Ammon's horn (tissue), 1 donor: ENCODE measurements around the gene TLR2.
A peak's percentile ranks its signal among the peaks of the same experiment; 100 is the strongest.

Experiments
- DNase-seq: peaks from one replicate; pipeline ENCODE4 v3.0.0-alpha.2; 2016; ENCODE audit warnings: low spot score

The TLR2 gene

DNA sequence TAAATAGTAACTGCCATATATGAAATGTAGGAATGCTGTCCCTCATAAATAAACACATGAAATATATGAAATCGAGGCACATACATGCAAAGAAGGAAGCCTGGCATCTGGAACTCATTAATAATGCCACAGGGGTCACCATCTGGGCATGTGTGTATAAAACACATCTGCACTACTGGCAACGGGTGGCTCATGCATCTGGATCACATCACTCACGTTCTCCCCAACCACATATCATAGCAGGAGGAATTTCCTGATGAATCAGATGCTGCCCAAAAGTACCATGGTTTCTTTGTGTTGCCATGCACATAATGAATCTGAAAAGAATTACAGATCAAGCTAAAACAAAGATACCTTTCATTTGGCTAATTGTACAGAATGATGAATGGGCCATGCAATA, 47.2 kb downstream of the TLR2 start:
- DNase-seq = no peak

DNA sequence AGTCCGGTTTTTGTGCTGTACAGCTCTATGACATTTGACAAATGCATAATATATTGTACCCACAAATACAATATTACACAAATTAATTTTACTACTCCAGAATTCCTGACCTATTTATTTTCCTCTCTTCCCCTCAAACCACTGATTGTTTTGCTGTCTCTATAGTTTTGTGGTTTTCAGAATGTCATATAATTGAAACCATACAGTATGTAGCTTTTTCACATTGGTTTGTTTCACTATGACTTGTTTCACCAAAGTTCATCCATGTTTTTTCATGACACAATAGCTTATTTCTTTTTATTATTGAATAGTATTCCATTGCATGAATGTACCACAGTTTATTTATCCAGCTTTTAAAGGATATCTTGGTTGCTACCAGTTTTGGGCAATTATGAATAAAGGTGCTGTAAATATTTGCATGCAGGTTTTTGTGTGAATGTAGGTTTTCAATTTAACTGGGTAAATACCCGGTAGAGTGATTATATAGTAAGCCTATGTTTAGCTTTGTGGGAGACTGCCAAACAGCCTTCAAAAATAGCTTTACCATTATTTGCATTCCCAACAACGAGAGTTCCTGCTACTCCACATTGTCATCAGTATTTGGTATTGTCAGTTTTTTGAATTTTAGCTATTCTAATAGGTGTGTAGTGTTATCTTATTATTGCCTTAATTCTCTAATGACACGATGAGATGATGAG, 49.8 kb downstream of the TLR2 start:
- no peak for DNase-seq

DNA sequence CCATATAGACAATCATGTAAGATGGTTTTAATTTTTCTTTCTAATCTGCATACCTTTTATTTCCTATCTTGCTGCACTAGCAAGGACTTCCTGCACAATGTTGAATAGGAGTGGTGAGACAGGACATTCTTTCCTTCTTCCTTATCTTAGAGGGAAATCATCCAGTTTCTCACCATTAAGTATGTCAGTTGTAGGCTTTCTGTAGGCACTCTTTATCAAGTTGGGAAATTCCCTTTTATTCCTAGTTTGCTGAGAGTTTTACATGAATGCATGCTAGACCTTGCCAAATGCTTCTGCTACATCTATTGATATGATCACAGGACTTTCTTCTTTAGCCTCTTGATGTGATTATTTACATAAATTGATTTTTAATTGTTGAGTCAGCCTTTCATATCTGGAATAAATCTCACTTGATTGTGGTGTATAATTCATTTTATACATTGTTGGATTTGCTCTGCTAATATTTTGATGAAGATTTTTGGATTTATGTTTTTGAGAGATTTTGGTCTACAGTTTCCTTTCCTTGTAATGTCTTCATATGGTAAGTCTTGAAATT, 51.9 kb downstream of the TLR2 start:
- DNase-seq = no peak

DNA sequence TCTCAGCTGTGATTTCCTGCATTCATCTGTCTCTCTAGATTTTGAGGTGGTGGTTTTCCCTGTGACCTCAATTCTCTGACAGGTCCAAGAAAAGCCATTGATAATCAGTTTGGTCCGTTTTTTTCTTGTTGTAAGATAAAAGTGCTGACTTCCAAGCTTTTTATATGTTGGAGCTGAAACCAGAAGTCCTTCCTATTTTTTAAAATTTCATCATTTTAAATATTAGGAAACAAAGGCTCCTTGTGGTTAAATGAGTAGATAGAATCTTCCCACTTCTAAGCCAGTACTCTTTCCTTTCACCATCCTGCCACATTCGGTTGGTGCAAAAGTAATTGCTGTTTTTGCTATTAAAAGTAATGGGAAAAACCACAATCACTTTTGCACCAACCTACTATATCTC, 57.5 kb downstream of the TLR2 start:
- DNase-seq = no peak

DNA sequence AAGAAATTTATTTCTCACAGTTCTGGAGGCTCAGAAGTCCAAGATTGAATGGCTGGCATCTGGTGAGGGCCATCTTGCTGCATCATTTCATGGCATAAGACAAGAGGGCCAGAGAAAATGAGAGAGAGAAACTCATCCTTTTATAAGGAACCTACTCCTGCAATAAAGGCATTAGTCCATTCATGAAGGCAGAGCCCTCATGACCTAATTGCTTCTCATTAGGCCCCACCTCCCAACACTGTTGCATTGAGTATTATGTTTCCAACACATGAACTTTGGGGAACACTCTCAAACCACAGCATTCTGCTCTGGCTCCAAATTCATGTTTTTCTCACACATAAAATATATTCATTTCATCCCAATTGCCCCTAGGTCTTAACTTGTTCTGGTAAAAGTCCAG, 61.6 kb downstream of the TLR2 start:
- DNase-seq = no peak

DNA sequence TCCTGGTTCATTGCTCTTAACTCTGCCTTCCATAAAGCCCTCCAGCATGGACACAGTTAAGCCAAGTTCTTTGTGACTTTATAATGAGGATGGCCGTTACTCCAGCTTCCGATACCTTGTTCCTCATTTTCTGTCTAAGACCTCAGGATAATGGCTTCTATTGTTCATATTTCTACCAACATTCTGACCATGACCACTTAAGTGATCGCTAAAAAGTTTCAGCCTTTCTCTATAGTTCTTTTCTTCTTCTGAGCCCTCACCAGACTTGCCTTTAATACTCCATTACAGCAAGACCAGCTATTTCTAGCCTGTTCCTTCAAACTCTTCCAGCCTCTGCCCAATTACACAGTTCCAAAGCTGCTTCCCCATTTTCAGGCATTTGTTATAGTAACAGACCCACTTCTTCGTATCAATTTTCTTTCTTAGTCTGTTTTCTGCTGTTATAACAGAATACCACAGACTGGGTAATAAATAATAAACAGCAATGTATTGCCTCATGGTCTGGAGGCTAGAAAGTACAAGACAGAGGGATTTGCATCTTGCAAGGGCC, 63.4 kb downstream of the TLR2 start:
- DNase-seq = no peak

DNA sequence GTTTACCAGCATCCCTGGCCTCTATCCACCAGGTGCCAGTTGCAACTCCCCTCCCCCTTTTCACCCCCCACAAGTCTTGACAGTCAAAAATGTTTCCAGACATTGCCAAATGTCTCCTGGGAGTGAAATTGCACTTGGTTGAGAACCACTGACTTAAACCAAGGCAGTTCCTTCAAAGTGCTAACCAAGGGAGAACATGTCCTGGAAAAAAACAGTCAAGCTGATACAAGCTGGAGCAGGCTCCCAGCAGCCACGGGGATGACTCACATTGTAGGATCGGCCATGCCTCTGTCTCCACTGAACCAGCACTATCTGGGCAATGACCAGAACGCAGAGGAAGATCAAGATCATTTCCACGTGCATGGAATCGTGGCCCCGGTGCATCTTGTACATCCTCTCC, 64.3 kb downstream of the TLR2 start:
- no peak for DNase-seq

DNA sequence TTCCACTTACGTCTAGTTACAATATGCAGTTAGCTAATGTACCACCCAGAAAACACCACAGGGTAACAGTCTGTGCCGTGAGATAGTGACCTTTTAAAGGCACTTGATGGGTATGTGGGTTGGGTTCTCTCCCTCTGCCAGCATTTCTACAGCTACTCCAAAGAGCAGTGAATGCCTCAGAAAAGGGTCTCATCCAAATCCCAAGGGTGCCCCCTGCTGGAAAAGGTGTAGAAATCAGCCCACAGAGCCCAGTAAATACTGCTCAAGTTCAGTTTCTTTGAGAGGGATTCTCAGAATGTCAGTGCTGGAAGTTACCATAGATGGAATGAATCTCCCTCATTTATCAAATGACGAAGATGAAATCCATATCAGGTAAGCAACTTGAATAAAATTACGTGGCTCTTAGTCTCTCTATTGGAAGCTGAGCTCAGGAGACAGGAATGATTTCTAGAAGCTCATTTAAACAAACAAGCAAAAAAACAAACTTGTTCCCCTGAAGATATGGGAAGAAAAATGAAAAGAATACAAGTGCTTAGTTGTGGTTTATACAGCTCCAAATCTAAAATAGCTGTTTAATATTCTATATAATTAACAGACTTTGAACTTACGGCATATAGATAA, 66.2 kb downstream of the TLR2 start:
- DNase-seq = peak; percentile 88

DNA sequence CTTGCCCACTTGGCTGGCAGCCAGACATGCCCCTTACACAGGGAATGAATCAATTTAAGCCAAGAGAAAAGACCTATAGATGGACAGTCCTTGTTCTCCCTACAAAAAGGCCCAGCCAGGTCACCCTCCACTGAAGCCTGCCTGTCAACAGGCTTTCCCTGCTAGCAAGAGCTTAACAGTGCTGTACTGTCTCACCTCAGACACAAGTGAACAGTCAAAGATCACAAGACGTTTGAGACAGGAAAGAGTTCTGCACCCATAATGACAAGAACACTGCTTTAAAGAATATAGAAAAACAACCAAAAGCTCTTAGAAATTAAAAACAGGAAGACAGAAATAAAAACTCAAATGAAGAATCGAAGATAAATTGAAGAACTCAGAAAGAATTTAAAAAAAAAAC, 71.1 kb downstream of the TLR2 start:
- DNase-seq = no peak
